ENCODE data around the gene STK11IP.

DNA sequence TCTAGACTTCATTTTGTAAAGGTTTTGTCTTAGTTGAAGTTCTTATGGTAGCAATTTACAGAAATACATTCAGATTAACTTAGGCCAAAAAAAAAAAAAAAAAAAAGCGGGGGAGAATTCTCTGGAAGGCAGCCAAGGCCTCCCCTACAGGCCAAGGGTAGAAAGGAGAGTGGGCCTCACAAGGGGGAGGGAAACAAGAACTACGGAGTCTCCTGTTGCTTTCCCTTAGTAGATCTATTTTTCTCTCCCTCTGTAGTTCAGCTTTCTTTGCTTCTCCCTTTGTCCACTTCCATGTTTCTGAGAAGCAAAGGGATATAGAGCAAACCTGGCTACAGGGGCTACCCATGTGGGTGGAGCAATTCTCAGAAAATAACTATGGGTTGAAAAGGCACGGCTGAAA lies 2.4 kb upstream of the STK11IP start:
- TF ChIP-seq, protein P1, sequence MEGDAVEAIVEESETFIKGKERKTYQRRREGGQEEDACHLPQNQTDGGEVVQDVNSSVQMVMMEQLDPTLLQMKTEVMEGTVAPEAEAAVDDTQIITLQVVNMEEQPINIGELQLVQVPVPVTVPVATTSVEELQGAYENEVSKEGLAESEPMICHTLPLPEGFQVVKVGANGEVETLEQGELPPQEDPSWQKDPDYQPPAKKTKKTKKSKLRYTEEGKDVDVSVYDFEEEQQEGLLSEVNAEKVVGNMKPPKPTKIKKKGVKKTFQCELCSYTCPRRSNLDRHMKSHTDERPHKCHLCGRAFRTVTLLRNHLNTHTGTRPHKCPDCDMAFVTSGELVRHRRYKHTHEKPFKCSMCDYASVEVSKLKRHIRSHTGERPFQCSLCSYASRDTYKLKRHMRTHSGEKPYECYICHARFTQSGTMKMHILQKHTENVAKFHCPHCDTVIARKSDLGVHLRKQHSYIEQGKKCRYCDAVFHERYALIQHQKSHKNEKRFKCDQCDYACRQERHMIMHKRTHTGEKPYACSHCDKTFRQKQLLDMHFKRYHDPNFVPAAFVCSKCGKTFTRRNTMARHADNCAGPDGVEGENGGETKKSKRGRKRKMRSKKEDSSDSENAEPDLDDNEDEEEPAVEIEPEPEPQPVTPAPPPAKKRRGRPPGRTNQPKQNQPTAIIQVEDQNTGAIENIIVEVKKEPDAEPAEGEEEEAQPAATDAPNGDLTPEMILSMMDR (IDR thresholded peaks at IDR 0.05; ENCODE audit: insufficient read depth, low read length, poor library complexity, severe bottlenecking): no peak
- TF ChIP-seq EZH2phosphoT487 (conservative IDR thresholded peaks at IDR 0.05; ENCODE audit: low read length): no peak
